ENCODE data around the gene BFSP2. TPM values are rescaled to one million over a fixed set of nuclear protein-coding genes. Genes with fewer than 3 reads are reported as not detected.

Gene BFSP2
- total and polyA plus RNA-seq, 5 donors, result not detected

GRCh38 chr3:133383175-133383574 is 16.7 kb upstream of the BFSP2 start:
- Histone ChIP-seq H3K27me3 (ENCODE audit: control insufficient read depth, insufficient read depth) (no peaks in the 10 kb centered on the region), H3K4me1 (ENCODE audit: control insufficient read depth, insufficient read depth, low read length) (no peaks in the 10 kb centered on the region), H3K9me3 (ENCODE audit: control insufficient read depth, low read length) (no peaks in the 10 kb centered on the region), H3K27ac (ENCODE audit: low read length) (no peak overlapping the region), H3K4me3 (ENCODE audit: low read length) (no peak overlapping the region)
- ATAC-seq, result peak in 1 of 2 donors; percentile 5
- intact Hi-C loops (cut with DNase I), result loop anchor here in 2 of 4 donors (2.0 to 10.0 kb wide), 3 partner anchors 342 to 656 kb away; no protein-coding TSS in a partner anchor
- 82% methylated on average over 3 of the region's 3 CpGs for WGBS
- no peak for DNase-seq

- WGBS, result 78% methylated on average over 5 of the region's 5 CpGs
- H3K4me3 ChIP-seq (ENCODE audit: low read length), result no peak overlapping the region
- no peak overlapping the region for H3K27ac ChIP-seq (ENCODE audit: low read length)
- intact Hi-C loops (cut with DNase I), result loop anchor here in 2 of 4 donors (2.0 to 10.0 kb wide), 3 partner anchors 343 to 656 kb away; no protein-coding TSS in a partner anchor
- no peaks in the 10 kb centered on the region for H3K4me1 ChIP-seq (ENCODE audit: control insufficient read depth, insufficient read depth, low read length)
- no peaks in the 10 kb centered on the region for H3K27me3 ChIP-seq (ENCODE audit: control insufficient read depth, insufficient read depth)
- ATAC-seq, result no peak
- DNase-seq, result no peak
- H3K9me3 ChIP-seq (ENCODE audit: control insufficient read depth, low read length), result no peaks in the 10 kb centered on the region
These were observed 16.1 kb upstream of the BFSP2 start for GRCh38 chr3:133383741-133384140.

GRCh38 chr3:133384331-133385027 is 15.4 kb upstream of the BFSP2 start:
- ATAC-seq (peak; percentile 87 to 90), DNase-seq (peak; percentile 70 to 86 (median 85))
- no peak overlapping the region for H3K27ac ChIP-seq (ENCODE audit: low read length)
- H3K27me3 ChIP-seq (ENCODE audit: control insufficient read depth, insufficient read depth), result no peaks in the 10 kb centered on the region
- H3K4me3 ChIP-seq (ENCODE audit: low read length), result no peak overlapping the region
- intact Hi-C loops (cut with DNase I), result loop anchor here in 3 of 4 donors (5.0 to 10.0 kb wide), 2 partner anchors 650 to 657 kb away; no protein-coding TSS in a partner anchor
- H3K9me3 ChIP-seq (ENCODE audit: control insufficient read depth, low read length), result no peaks in the 10 kb centered on the region
- no peaks in the 10 kb centered on the region for H3K4me1 ChIP-seq (ENCODE audit: control insufficient read depth, insufficient read depth, low read length)
- 19% methylated on average over 13 of the region's 13 CpGs for WGBS

GRCh38 chr3:133386876-133387275 is 13.0 kb upstream of the BFSP2 start:
- intact Hi-C loops (cut with DNase I), result loop anchor here in 2 of 4 donors (5.0 to 10.0 kb wide), 2 partner anchors 652 to 660 kb away; no protein-coding TSS in a partner anchor
- no peaks in the 10 kb centered on the region for H3K9me3 ChIP-seq (ENCODE audit: control insufficient read depth, low read length)
- no peaks in the 10 kb centered on the region for H3K27me3 ChIP-seq (ENCODE audit: control insufficient read depth, insufficient read depth)
- DNase-seq (no peak), ATAC-seq (no peak)
- H3K4me3 ChIP-seq (ENCODE audit: low read length), result no peak overlapping the region
- H3K27ac ChIP-seq (ENCODE audit: low read length), result no peak overlapping the region
- H3K4me1 ChIP-seq (ENCODE audit: control insufficient read depth, insufficient read depth, low read length), result no peaks in the 10 kb centered on the region

GRCh38 chr3:133387341-133387740 is 12.5 kb upstream of the BFSP2 start:
- Histone ChIP-seq H3K27me3 (ENCODE audit: control insufficient read depth, insufficient read depth) (no peaks in the 10 kb centered on the region), H3K9me3 (ENCODE audit: control insufficient read depth, low read length) (no peaks in the 10 kb centered on the region), H3K4me3 (ENCODE audit: low read length) (no peak overlapping the region), H3K4me1 (ENCODE audit: control insufficient read depth, insufficient read depth, low read length) (no peaks in the 10 kb centered on the region), H3K27ac (ENCODE audit: low read length) (no peak overlapping the region)
- intact Hi-C loops (cut with DNase I), result loop anchor here in 2 of 4 donors (5.0 to 10.0 kb wide), 2 partner anchors 653 to 660 kb away; no protein-coding TSS in a partner anchor
- ATAC-seq, result no peak
- 76% methylated on average over 4 of the region's 4 CpGs for WGBS
- no peak for DNase-seq

- Histone ChIP-seq H3K9me3 (ENCODE audit: control insufficient read depth, low read length) (no peaks in the 10 kb centered on the region), H3K27ac (ENCODE audit: low read length) (no peak overlapping the region), H3K4me3 (ENCODE audit: low read length) (no peak overlapping the region), H3K4me1 (ENCODE audit: control insufficient read depth, insufficient read depth, low read length) (no peaks in the 10 kb centered on the region), H3K27me3 (ENCODE audit: control insufficient read depth, insufficient read depth) (no peaks in the 10 kb centered on the region)
- intact Hi-C loops (cut with DNase I), result loop anchor here in 2 of 4 donors (5.0 to 10.0 kb wide), 2 partner anchors 654 to 662 kb away; no protein-coding TSS in a partner anchor
- ATAC-seq (no peak), DNase-seq (peak in 1 of 3 donors; percentile 63)
- WGBS, result 64% methylated on average over 4 of the region's 4 CpGs
These were observed 11.0 kb upstream of the BFSP2 start for GRCh38 chr3:133388696-133389395.

GRCh38 chr3:133390715-133391114 is 9.1 kb upstream of the BFSP2 start:
- whole genome bisulfite sequencing, result 85% methylated on average over 4 of the region's 4 CpGs
- no peaks in the 10 kb centered on the region for H3K4me1 ChIP-seq (ENCODE audit: control insufficient read depth, insufficient read depth, low read length)
- intact Hi-C loops (cut with DNase I), result no loop called here
- ATAC-seq (no peak), DNase-seq (no peak)
- H3K4me3 ChIP-seq (ENCODE audit: low read length), result no peak overlapping the region
- H3K9me3 ChIP-seq (ENCODE audit: control insufficient read depth, low read length), result no peaks in the 10 kb centered on the region
- H3K27me3 ChIP-seq (ENCODE audit: control insufficient read depth, insufficient read depth), result no peaks in the 10 kb centered on the region
- H3K27ac ChIP-seq (ENCODE audit: low read length), result no peak overlapping the region

- intact Hi-C loops (cut with DNase I), result no loop called here
- ATAC-seq (no peak), DNase-seq (no peak)
- no peak overlapping the region for H3K4me3 ChIP-seq (ENCODE audit: low read length)
- no peaks in the 10 kb centered on the region for H3K27me3 ChIP-seq (ENCODE audit: control insufficient read depth, insufficient read depth)
- H3K27ac ChIP-seq (ENCODE audit: low read length), result no peak overlapping the region
- no peaks in the 10 kb centered on the region for H3K4me1 ChIP-seq (ENCODE audit: control insufficient read depth, insufficient read depth, low read length)
- no peaks in the 10 kb centered on the region for H3K9me3 ChIP-seq (ENCODE audit: control insufficient read depth, low read length)
- WGBS, result 73% methylated on average over 1 of the region's 1 CpG
These were observed 6.7 kb upstream of the BFSP2 start for GRCh38 chr3:133393204-133393603.

GRCh38 chr3:133393691-133394474 is 6.0 kb upstream of the BFSP2 start:
- ATAC-seq, result peak; percentile 73 to 76
- H3K4me3 ChIP-seq (ENCODE audit: low read length), result no peak overlapping the region
- no peaks in the 10 kb centered on the region for H3K27me3 ChIP-seq (ENCODE audit: control insufficient read depth, insufficient read depth)
- peak; percentile 59 to 86 (median 81) for DNase-seq
- no peak overlapping the region for H3K27ac ChIP-seq (ENCODE audit: low read length)
- intact Hi-C loops (cut with DNase I), result no loop called here
- H3K4me1 ChIP-seq (ENCODE audit: control insufficient read depth, insufficient read depth, low read length), result no peaks in the 10 kb centered on the region
- no peaks in the 10 kb centered on the region for H3K9me3 ChIP-seq (ENCODE audit: control insufficient read depth, low read length)
- 39% methylated on average over 7 of the region's 7 CpGs for WGBS

GRCh38 chr3:133394561-133395311 is 5.1 kb upstream of the BFSP2 start:
- Histone ChIP-seq H3K4me1 (ENCODE audit: control insufficient read depth, insufficient read depth, low read length) (no peaks in the 10 kb centered on the region), H3K9me3 (ENCODE audit: control insufficient read depth, low read length) (no peaks in the 10 kb centered on the region), H3K27me3 (ENCODE audit: control insufficient read depth, insufficient read depth) (no peaks in the 10 kb centered on the region), H3K27ac (ENCODE audit: low read length) (no peak overlapping the region), H3K4me3 (ENCODE audit: low read length) (no peak overlapping the region)
- DNase-seq (no peak), ATAC-seq (no peak)
- intact Hi-C loops (cut with DNase I), result no loop called here
- WGBS, result 68% methylated on average over 1 of the region's 1 CpG
